Measurements from ENCODE around the gene TRAPPC12. TPM values are rescaled to one million over a fixed set of nuclear protein-coding genes. Genes with fewer than 3 reads are reported as not detected.
A peak's percentile ranks its signal among the peaks of the same experiment; 100 is the strongest.
"Not testable (repeated sequence)": the region's sequence is repeated elsewhere in the genome, so short reads cannot be mapped to it uniquely, and the experiment has no call there.

The TRAPPC12 gene
- total RNA-seq, 2 donors from 2014 or later = 53.9 to 71.4 TPM

DNA sequence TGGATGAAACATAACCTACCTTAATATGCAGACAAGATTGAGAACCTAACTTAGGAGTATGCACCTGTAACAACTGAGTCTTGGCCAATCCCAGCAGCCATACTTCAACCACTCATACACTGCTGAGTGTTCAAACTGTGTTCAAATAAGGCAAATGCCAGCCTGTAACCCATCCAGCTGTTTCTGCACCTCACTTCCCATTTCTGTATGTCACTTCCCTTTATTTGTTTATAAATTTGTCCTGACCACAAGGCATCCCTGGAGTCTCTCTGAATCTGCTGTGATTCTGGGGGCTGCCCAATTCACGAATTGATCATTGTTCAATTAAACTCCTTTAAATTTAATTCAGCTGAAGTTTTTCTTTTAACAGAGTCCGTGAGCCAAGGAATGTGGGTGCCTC, 22.0 kb upstream of the TRAPPC12 start:
- H3K9me3 Mint-ChIP-seq; H3K27ac Mint-ChIP-seq; DNase-seq (ENCODE audit: low spot score in 2 of 2); ATAC-seq: not testable (repeated sequence)
- H3K36me3 Mint-ChIP-seq = peaks cover 16 to 20% of the 10 kb centered on the region in 2 donors

DNA sequence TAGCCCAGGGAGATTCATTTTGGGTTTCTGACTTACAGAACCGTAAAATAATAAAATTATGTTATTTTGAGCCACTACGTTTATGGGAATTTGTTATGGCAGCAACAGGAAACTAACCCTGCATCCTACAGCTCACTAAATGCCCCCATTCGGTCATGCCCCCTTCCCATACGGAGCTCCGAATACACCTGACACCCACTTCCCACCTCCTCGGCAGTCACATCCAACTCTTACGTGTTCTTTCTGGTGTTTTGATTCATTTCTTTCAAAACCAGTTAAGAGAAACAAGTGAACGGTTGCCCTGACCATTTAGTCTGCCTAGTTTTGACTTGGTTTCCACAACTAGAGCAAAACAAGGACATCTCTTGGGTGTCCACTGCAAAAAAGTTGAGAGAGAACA, 21.6 kb upstream of the TRAPPC12 start:
- Mint-ChIP-seq H3K27ac (no peak overlapping the region), H3K36me3 (peaks cover 11 to 16% of the 10 kb centered on the region in 2 donors), H3K9me3 (no peaks in the 10 kb centered on the region)
- no peak for DNase-seq (ENCODE audit: low spot score in 2 of 2)
- no peak for ATAC-seq

DNA sequence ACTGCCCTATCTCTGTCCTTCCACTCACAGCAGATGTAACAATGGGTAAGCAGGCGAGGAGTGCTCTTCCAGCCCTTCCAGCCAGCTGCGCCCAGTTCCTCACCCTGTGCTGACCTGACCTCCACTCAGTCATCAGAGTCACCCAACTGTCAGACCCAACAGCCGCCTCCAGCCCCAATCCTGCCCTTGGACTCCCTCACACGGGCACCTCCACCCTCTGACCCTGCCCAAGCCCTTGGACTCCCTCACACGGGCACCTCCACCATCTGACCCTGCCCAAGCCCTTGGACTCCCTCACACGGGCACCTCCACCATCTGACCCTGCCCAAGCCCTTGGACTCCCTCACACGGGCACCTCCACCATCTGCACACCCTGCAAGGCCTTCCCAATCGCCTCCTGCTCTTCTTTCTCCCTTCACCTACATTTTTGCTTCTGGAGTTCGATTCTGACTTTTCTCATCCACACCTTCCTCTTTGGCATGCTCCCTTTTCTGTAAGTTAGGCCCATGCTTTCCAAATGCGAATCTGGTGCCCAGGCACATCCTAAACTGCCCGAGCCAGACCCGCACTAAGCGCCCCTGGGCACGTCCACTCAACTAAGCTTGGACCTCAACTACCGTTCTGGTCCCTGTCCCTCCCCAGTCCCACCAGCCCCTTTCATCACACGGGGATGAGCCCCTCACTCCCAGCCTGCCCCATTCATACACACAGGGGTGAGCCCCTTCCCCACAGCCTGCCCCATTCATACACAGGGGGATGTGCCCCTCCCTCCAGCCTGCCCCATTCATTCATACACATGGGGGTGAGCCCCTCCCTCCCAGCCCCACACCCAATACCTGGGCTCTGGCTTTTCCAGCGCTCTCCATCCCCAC, 17.7 kb upstream of the TRAPPC12 start:
- Mint-ChIP-seq H3K27ac (peak overlapping the region; percentile 63 to 66), H3K36me3 (no peaks in the 10 kb centered on the region), H3K9me3 (no peaks in the 10 kb centered on the region)
- ATAC-seq (no peak), DNase-seq (ENCODE audit: low spot score in 2 of 2) (no peak)

DNA sequence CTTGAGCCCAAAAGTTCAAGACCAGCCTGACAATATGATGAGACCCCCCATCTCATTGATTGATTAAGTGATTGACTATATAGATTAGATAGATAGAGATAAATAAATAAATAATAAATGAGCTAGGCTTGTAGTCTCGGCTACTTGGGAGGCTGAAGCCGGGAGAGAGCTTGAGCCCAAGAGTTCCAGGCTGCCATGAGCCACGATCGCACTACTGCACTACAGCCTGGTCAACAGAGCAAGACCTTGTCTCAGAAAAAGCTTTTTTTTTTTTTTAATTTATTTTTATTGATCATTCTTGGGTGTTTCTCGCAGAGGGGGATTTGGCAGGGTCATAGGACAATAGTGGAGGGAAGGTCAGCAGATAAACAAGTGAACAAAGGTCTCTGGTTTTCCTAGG, 14.3 kb upstream of the TRAPPC12 start:
- no peak overlapping the region for H3K27ac Mint-ChIP-seq
- peaks cover 6 to 13% of the 10 kb centered on the region in 2 donors for H3K36me3 Mint-ChIP-seq
- DNase-seq (ENCODE audit: low spot score in 2 of 2) = no peak
- H3K9me3 Mint-ChIP-seq = no peaks in the 10 kb centered on the region
- no peak for ATAC-seq

DNA sequence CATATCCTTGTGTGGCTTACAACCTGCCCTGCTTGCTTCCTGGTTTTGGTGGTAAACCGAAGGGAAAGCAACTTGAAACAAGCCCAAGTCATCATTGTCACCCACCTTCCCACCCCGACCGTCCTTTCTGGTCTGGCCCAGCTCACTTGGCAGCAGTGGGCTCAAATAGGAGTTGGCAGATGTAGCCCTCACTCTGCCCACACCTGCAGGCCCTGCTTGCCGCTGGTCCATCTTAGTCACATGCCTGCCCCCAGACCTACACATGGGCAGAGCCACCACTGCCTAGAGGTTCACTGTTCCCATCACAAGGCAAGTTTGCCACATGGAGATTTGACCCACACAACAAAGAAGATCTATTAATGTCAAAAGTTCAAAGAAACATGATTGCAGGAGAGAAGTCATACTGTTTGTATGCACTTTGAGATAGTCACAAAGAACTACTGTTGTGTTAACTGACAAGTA, 11.2 kb upstream of the TRAPPC12 start:
- Mint-ChIP-seq H3K36me3 (peaks cover 6 to 13% of the 10 kb centered on the region in 2 donors), H3K27ac (peak overlapping the region in 1 of 2 donors; percentile 45), H3K9me3 (no peaks in the 10 kb centered on the region)
- DNase-seq (ENCODE audit: low spot score in 2 of 2) (no peak), ATAC-seq (no peak)

DNA sequence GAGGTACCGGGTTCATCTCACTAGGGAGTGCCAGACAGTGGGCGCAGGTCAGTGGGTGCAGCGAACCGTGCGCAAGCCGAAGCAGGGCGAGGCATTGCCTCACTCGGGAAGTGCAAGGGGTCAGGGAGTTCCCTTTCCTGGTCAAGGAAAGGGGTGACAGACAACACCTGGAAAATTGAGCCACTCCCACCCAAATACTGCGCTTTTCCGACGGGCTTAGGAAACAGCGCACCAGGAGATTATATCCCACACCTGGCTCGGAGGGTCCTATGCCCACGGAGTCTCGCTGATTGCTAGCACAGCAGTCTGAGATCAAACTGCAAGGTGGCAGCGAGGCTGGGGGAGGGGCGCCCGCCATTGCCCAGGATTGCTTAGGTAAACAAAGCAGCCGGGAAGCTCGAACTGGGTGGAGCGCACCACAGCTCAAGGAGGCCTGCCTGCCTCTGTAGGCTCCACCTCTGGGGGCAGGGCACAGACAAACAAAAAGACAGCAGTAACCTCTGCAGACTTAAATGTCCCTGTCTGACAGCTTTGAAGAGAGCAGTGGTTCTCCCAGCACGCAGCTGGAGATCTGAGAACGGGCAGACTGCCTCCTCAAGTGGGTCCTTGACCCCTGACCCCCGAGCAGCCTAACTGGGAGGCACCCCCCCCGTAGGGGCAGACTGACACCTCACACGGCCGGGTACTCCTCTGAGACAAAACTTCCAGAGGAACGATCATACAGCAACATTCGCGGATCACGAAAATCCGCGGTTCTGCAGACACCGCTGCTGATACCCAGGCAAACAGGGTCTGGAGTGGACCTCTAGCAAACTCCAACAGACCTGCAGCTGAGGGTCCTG, 9.9 kb upstream of the TRAPPC12 start:
- not testable (repeated sequence) for H3K9me3 Mint-ChIP-seq; ATAC-seq; H3K27ac Mint-ChIP-seq; DNase-seq (ENCODE audit: low spot score in 2 of 2)
- peaks cover 6 to 13% of the 10 kb centered on the region in 2 donors for H3K36me3 Mint-ChIP-seq

DNA sequence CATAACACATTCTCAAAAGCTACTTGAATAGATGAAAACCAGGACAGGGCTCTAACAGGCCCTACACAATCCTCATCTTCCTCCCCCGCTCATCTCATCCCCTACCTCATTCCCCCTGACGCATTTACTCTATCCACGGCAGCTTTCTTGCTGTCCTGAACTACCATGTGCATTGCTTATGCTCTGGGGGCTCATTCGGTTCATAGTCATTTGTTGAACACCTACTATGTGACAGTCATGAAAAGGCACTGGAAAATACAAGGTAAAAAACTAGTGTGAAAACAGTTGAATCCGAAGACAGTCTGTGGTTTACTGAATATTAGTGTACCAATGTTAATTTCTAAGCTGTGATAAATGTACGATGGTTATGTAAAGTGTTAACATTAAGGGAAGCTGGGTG, 2.7 kb upstream of the TRAPPC12 start:
- no peak for ATAC-seq
- H3K9me3 Mint-ChIP-seq = peaks cover 0 to 4% of the 10 kb centered on the region in 2 donors
- DNase-seq (ENCODE audit: low spot score in 2 of 2) = no peak
- H3K36me3 Mint-ChIP-seq = peaks cover 4 to 14% of the 10 kb centered on the region in 2 donors
- H3K27ac Mint-ChIP-seq = peak overlapping the region; percentile 97 to 98

DNA sequence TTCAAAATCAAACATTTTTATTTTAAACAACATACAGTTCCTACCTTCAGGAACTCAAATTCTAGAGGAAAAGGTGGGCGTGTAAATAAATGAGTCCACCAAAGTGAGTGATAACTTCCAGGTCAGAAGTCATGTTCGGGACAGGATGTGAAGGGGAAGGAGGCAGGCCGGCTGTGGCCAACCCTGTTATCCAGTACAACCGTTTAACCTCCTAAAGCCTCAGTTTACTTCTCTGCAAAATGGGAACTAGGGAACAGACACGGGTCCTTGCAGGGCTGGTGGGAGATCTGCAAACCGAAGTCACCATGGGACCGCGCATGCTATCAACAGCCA, 2.2 kb upstream of the TRAPPC12 start:
- peak; percentile 49 to 58 for ATAC-seq
- no peak for DNase-seq (ENCODE audit: low spot score in 2 of 2)

DNA sequence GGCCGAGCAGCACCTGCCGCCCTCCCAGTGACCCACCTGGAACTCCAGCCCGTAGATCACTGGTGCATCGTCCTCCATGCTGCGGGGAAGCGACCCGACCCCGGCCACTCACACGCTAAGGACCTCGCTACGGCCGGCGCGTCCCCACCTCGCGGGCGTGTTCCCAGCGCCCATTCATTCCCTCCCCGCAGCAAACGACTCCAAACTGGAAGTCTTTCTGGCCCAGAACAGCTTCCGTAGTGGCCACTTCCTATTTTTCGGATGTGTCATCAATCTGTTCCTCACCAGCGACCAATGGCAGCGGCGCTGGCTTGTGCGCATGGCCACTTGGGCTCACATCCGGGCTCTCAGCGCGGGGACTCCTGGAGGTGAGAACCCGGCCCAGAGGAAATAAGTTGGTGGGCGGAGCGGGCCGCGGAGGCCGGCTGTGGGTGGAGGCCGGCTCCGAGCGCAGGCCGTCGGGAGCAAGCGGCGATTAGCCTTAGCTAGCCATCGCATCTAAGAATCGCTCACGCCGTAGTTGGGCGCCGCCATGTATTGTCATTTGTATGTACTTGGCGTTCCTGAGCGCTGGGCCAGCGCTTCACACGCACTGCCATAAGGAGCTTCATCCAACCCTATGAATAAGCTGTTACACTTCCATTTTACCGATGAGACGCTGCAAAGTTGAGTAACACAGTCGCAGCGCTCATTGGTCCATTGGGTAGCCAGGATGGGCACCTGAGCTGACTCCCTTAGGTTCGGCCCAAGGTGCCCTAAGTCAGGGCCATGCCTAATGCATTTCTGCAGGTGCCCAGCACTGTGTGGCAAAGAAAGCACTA, 1.7 kb upstream of the TRAPPC12 start, which contains the start of gene EIPR1:
Gene EIPR1, minus strand, starts transcription at position 207 of the 821 bp plus-strand sequence. Its CDS starts 129 bp downstream, at position 78.
- DNase-seq (ENCODE audit: low spot score in 2 of 2) (peak; percentile 89 to 97), ATAC-seq (peak; percentile 87 to 89)
- H3K9me3 Mint-ChIP-seq = peaks cover 0 to 4% of the 10 kb centered on the region in 2 donors
- H3K27ac Mint-ChIP-seq = peak within 1 kb of the TSS; percentile 97 to 98
- peaks cover 5 to 14% of the 10 kb centered on the region in 2 donors for H3K36me3 Mint-ChIP-seq

More for the DNA sequence above, 2.2 kb upstream of the TRAPPC12 start:
- peaks cover 0 to 4% of the 10 kb centered on the region in 2 donors for H3K9me3 Mint-ChIP-seq
- peaks cover 5 to 14% of the 10 kb centered on the region in 2 donors for H3K36me3 Mint-ChIP-seq
- H3K27ac Mint-ChIP-seq = peak overlapping the region; percentile 97 to 98

DNA sequence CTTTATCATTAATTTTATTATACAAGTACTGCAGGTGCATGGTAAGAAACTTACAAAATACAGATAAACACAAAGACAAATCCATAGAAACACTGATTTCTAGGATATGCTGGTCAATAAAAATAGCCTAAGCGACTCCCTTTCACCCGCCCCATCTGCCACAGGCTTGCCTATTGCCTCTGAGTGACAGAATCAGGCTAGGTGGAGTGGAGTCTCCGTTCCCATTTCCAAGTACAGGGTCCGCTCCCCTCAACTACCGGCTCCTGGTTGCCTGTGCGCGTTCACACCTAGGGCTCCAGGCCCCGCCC, 201 bp upstream of the TRAPPC12 start:
- Mint-ChIP-seq H3K36me3 (peaks cover 5 to 14% of the 10 kb centered on the region in 2 donors), H3K9me3 (peaks cover 0 to 4% of the 10 kb centered on the region in 2 donors), H3K27ac (peak overlapping the region; percentile 97 to 98)
- no peak for DNase-seq (ENCODE audit: low spot score in 2 of 2)
- no peak for ATAC-seq

DNA sequence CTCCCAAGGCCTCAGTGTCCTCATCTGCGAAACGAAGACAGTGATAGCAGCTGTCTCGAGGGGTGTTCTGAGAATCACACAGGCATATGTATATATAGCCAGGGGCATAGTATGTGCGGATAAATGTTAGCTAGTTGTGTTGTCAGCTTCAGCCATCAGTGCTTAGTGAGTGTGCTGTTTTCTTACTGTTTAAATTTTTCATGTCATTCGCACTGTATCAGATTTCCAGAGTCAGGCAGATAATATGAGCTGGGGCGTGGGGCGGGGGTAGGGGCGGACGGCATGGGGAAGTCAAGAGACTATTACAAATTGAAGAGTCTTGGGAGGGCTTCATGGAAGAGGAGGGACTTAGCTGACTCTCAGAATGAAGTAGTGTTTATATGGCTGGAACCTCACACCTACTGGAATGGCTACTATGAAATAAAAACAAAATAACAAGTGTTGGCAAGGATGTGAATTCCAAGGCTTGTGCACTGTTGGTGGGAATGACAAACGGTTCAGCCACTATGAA, 7.0 kb downstream of the TRAPPC12 start:
- Mint-ChIP-seq H3K9me3 (no peaks in the 10 kb centered on the region), H3K27ac (no peak overlapping the region), H3K36me3 (peaks cover 17% of the 10 kb centered on the region in 2 donors)
- DNase-seq (ENCODE audit: low spot score in 2 of 2) (no peak), ATAC-seq (no peak)

DNA sequence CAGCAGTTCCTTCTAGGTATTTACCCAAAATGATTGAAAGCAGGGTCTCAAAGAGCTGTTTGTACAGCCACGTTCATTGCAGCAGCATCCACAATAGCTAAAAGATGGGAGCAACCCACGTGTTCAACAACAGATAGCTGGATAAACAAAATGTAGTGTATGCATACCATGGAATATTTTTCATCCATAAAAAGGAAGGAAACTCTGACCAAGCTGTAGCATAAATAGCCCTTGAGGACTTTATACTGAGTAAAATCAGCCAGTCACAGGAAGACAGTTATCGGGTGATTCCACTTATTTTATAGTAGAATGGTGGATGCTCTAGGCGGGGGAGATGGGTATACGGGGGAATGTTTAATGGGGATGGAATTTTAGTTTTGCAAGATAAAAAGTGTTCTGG, 7.5 kb downstream of the TRAPPC12 start:
- no peaks in the 10 kb centered on the region for H3K9me3 Mint-ChIP-seq
- ATAC-seq = no peak

DNA sequence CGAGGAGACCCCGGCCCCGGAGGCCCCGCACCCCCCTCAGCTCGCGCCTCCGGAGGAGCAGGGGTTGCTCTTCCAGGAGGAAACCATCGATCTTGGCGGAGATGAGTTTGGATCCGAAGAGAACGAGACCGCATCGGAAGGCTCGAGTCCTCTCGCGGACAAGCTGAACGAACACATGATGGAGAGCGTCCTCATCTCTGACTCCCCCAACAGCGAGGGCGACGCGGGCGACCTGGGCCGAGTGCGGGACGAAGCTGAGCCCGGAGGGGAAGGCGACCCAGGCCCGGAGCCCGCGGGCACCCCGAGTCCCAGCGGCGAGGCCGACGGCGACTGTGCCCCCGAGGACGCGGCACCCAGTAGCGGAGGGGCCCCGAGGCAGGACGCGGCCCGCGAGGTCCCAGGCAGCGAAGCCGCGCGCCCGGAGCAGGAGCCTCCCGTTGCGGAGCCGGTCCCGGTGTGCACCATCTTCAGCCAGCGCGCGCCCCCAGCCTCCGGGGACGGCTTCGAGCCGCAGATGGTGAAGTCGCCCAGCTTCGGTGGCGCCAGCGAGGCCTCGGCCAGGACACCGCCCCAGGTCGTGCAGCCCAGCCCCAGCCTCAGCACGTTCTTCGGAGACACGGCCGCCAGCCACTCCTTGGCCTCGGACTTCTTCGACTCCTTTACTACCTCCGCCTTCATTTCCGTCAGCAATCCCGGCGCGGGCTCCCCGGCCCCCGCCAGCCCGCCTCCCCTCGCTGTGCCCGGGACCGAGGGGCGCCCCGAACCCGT, 8.3 kb downstream of the TRAPPC12 start:
- no peaks in the 10 kb centered on the region for H3K9me3 Mint-ChIP-seq
- H3K27ac Mint-ChIP-seq = no peak overlapping the region
- no peak for DNase-seq (ENCODE audit: low spot score in 2 of 2)
- peaks cover 17 to 25% of the 10 kb centered on the region in 2 donors for H3K36me3 Mint-ChIP-seq
- ATAC-seq = no peak

More for the DNA sequence above, 7.5 kb downstream of the TRAPPC12 start:
- Mint-ChIP-seq H3K36me3 (peaks cover 17 to 18% of the 10 kb centered on the region in 2 donors), H3K27ac (no peak overlapping the region)
- no peak for DNase-seq (ENCODE audit: low spot score in 2 of 2)

DNA sequence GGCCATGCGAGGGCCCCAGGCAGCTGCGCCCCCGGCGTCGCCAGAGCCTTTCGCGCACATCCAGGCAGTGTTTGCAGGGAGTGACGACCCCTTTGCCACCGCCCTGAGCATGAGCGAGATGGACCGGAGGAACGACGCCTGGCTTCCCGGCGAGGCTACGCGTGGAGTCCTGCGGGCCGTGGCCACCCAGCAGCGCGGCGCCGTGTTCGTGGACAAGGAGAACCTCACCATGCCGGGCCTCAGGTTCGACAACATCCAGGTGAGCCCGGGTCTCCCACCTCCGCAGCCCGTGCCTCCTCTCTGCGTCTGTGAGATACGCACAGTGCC, 8.9 kb downstream of the TRAPPC12 start:
- ATAC-seq (no peak), DNase-seq (ENCODE audit: low spot score in 2 of 2) (no peak)
- Mint-ChIP-seq H3K9me3 (no peaks in the 10 kb centered on the region), H3K27ac (no peak overlapping the region), H3K36me3 (peaks cover 17 to 25% of the 10 kb centered on the region in 2 donors)

DNA sequence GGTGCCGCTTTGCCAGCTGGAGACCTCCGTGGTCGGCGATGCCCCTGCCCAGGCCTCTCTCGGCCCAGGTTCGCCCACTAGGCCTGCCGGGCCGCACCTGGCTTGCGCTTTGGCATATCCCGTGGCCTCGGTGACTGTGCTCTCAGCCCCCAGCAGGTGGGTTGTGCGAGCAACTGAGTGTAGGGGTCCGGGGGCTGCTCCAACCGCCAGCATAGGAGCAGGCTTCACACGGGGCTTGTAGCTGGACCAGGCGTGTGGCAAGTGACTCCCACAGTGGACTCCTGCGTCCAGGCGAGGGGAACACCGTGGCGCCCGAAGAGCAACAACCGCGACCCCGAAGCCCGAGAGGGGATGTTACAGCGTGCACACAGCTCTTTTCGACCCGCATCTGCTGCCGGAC, 9.7 kb downstream of the TRAPPC12 start:
- DNase-seq (ENCODE audit: low spot score in 2 of 2) (no peak), ATAC-seq (no peak)
- no peak overlapping the region for H3K27ac Mint-ChIP-seq
- H3K36me3 Mint-ChIP-seq = peaks cover 23 to 32% of the 10 kb centered on the region in 2 donors
- no peaks in the 10 kb centered on the region for H3K9me3 Mint-ChIP-seq

DNA sequence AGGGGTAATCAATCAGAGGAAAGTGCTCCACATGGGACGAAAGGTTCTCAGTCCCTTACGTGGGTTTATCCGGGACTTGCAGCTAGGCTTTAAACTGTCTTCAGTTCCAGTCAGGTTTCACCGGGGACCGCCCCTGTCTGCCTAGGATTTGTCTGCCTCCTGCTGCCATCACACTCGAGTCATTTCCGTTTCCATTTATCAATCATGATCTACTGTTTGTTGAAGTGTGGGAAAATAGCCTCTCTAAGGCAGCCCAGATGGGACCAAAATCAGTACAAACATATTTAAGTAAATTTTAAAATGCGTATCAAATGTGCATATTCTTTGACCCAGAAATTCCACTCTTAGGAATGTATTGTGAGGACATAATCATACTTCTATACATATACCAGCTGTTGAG, 10.5 kb downstream of the TRAPPC12 start:
- H3K27ac Mint-ChIP-seq = no peak overlapping the region
- ATAC-seq (no peak), DNase-seq (ENCODE audit: low spot score in 2 of 2) (no peak)
- H3K9me3 Mint-ChIP-seq = no peaks in the 10 kb centered on the region
- peaks cover 25 to 40% of the 10 kb centered on the region in 2 donors for H3K36me3 Mint-ChIP-seq

Measured in activated naive CD4-positive, alpha-beta T cell treated with anti-CD3 and anti-CD28 coated beads, Interleukin-2, amount 50 U/mL, for 72 hours (primary cell).